ENCODE measurements around the gene GIN1.

GIN1 gene

DNA sequence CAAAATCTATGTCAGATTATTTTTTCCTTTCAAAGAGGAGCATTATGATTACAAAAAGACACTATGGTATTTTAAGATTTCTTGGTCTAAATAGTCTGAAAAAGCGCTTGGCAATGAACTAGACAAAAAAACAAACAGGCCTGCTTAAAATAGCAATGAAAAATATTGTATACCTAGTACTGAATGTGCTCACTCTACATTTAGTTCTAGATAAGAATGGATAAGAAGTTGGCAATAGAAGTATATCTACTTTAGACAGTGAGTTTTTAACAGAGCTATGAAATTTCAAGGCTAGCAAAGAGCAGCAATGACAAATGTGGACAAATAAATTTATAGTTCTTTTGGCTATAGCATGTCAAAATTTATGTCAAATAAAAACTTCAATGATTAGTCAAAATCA is 26.2 kb downstream of the GIN1 start:
- H3K36me3 ChIP-seq (ENCODE audit: low read length), result no peaks in the 10 kb centered on the region
- no peaks in the 10 kb centered on the region for H3K9me2 ChIP-seq (replicated peaks; ENCODE audit: insufficient read depth, low read length)
- no peak overlapping the region for H2AFZ ChIP-seq (ENCODE audit: low read depth, low read length, severe bottlenecking)
- no peak overlapping the region for H3K9ac ChIP-seq (ENCODE audit: low read length)
- H3K27me3 ChIP-seq (ENCODE audit: low read length), result no peaks in the 10 kb centered on the region
- no peak overlapping the region for H3K4me2 ChIP-seq (ENCODE audit: low read depth, low read length, poor library complexity, severe bottlenecking)
- H3F3A ChIP-seq (ENCODE audit: insufficient read depth), result no peaks in the 10 kb centered on the region
- no peak overlapping the region for H3K4me3 ChIP-seq (ENCODE audit: insufficient read depth, low read length, poor library complexity, severe bottlenecking)
- no peaks in the 10 kb centered on the region for H3K9me3 ChIP-seq (ENCODE audit: insufficient read depth, low read length)
- H4K20me1 ChIP-seq (ENCODE audit: low read depth, low read length), result no peaks in the 10 kb centered on the region
- TF ChIP-seq, protein P1, sequence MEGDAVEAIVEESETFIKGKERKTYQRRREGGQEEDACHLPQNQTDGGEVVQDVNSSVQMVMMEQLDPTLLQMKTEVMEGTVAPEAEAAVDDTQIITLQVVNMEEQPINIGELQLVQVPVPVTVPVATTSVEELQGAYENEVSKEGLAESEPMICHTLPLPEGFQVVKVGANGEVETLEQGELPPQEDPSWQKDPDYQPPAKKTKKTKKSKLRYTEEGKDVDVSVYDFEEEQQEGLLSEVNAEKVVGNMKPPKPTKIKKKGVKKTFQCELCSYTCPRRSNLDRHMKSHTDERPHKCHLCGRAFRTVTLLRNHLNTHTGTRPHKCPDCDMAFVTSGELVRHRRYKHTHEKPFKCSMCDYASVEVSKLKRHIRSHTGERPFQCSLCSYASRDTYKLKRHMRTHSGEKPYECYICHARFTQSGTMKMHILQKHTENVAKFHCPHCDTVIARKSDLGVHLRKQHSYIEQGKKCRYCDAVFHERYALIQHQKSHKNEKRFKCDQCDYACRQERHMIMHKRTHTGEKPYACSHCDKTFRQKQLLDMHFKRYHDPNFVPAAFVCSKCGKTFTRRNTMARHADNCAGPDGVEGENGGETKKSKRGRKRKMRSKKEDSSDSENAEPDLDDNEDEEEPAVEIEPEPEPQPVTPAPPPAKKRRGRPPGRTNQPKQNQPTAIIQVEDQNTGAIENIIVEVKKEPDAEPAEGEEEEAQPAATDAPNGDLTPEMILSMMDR (IDR thresholded peaks at IDR 0.05; ENCODE audit: insufficient read depth, low read length, poor library complexity, severe bottlenecking), result no peak
- no peak for TF ChIP-seq EZH2phosphoT487 (conservative IDR thresholded peaks at IDR 0.05; ENCODE audit: low read length)
- H3K27ac ChIP-seq (ENCODE audit: low read depth, low read length), result no peak overlapping the region
- H3K79me2 ChIP-seq (ENCODE audit: insufficient read depth, low read length), result no peaks in the 10 kb centered on the region

DNA sequence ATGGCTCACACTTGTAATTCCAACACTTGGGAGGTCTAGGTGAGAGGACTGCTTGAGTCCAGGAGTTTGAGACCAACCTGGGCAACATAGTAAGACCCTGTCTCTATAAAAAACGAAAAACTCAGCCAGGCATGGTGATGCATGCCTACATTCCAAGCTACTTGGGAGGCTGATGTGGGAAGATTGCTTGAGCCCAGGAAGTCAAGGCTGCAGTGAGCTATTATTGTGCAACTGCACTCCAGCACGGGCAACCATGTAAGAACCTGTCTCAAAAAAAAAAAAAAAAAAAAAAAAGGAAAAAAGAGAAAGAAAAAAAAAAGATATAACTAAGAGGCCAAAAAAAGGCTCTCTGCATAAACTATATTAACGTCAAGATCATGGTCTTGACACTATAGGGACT is 27.3 kb downstream of the GIN1 start:
- no peak for TF ChIP-seq EZH2phosphoT487 (conservative IDR thresholded peaks at IDR 0.05; ENCODE audit: low read length)
- TF ChIP-seq, protein P1 (IDR thresholded peaks at IDR 0.05; ENCODE audit: insufficient read depth, low read length, poor library complexity, severe bottlenecking), result no peak
- Histone ChIP-seq H3F3A (ENCODE audit: insufficient read depth) (no peaks in the 10 kb centered on the region), H3K27me3 (ENCODE audit: low read length) (no peaks in the 10 kb centered on the region), H3K9me2 (replicated peaks; ENCODE audit: insufficient read depth, low read length) (no peaks in the 10 kb centered on the region), H3K27ac (ENCODE audit: low read depth, low read length) (no peak overlapping the region), H3K4me2 (ENCODE audit: low read depth, low read length, poor library complexity, severe bottlenecking) (no peak overlapping the region), H2AFZ (ENCODE audit: low read depth, low read length, severe bottlenecking) (no peak overlapping the region), H3K9me3 (ENCODE audit: insufficient read depth, low read length) (no peaks in the 10 kb centered on the region), H3K4me3 (ENCODE audit: insufficient read depth, low read length, poor library complexity, severe bottlenecking) (no peak overlapping the region), H3K9ac (ENCODE audit: low read length) (no peak overlapping the region), H4K20me1 (ENCODE audit: low read depth, low read length) (no peaks in the 10 kb centered on the region), H3K79me2 (ENCODE audit: insufficient read depth, low read length) (no peaks in the 10 kb centered on the region), H3K36me3 (ENCODE audit: low read length) (no peaks in the 10 kb centered on the region)

DNA sequence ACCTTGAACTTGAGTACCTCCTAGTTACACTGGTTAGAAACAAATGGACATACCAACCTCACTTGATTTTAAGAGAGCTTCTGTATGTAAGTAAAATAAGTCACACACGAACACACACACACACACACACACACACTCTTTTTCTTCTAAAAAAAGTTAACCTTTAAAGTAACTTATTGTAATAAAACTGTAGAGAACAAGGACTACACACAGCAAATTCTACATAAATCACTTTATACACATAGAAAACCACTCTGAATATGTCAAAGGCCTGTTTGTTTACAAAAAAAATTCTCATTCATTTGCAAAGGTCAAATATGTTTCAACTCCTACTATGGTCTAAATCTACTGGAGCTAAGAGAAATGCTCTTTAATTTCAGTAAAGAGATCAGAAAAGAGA is 29.1 kb downstream of the GIN1 start:
- Histone ChIP-seq H3K27ac (ENCODE audit: low read depth, low read length) (no peak overlapping the region), H4K20me1 (ENCODE audit: low read depth, low read length) (no peaks in the 10 kb centered on the region), H3F3A (ENCODE audit: insufficient read depth) (no peaks in the 10 kb centered on the region), H3K4me3 (ENCODE audit: insufficient read depth, low read length, poor library complexity, severe bottlenecking) (no peak overlapping the region), H3K36me3 (ENCODE audit: low read length) (peaks cover 9% of the 10 kb centered on the region), H3K9me3 (ENCODE audit: insufficient read depth, low read length) (no peaks in the 10 kb centered on the region), H3K4me2 (ENCODE audit: low read depth, low read length, poor library complexity, severe bottlenecking) (no peak overlapping the region), H3K9me2 (replicated peaks; ENCODE audit: insufficient read depth, low read length) (no peaks in the 10 kb centered on the region), H3K9ac (ENCODE audit: low read length) (no peak overlapping the region), H3K79me2 (ENCODE audit: insufficient read depth, low read length) (no peaks in the 10 kb centered on the region), H2AFZ (ENCODE audit: low read depth, low read length, severe bottlenecking) (no peak overlapping the region), H3K27me3 (ENCODE audit: low read length) (no peaks in the 10 kb centered on the region)
- no peak for TF ChIP-seq EZH2phosphoT487 (conservative IDR thresholded peaks at IDR 0.05; ENCODE audit: low read length)
- TF ChIP-seq, protein P1 (IDR thresholded peaks at IDR 0.05; ENCODE audit: insufficient read depth, low read length, poor library complexity, severe bottlenecking), result no peak
